ENCODE results near the gene NOX5. TPM values are rescaled to one million over a fixed set of nuclear protein-coding genes. Genes with fewer than 3 reads are reported as not detected.

NOX5 gene
- total RNA-seq, 1 experiment from 2014 or later = not detected

- ChIA-PET CTCF (no interaction called here), POLR2A (ENCODE audit: low non-redundant PET) (no interaction called here)
- TF ChIP-seq EZH2 (IDR thresholded peaks at IDR 0.05; ENCODE audit: borderline replicate concordance, low read depth, low read length, poor library complexity, severe bottlenecking) (no peak), CTCF (conservative IDR thresholded peaks at IDR 0.05; ENCODE audit: low read depth, low read length) (no peak)
- no TSS peak for BruUV-seq (replicated peaks)
- intact Hi-C loops (cut with micrococcal nuclease; ENCODE audit: unreplicated experiment) = no loop called here
- no peaks in the 10 kb centered on the region for H3K27me3 ChIP-seq (replicated peaks; ENCODE audit: insufficient read depth, low read depth, low read length, poor library complexity)
- no peak overlapping the region for H3K27ac ChIP-seq (ENCODE audit: low read depth, low read length, poor library complexity, severe bottlenecking)
- H3K36me3 ChIP-seq (ENCODE audit: insufficient read depth, low read length, poor library complexity, severe bottlenecking) = no peaks in the 10 kb centered on the region
- H3K4me1 ChIP-seq (ENCODE audit: insufficient read depth, low read length, poor library complexity, severe bottlenecking) = no peaks in the 10 kb centered on the region
- no peak overlapping the region for H3K4me3 ChIP-seq (ENCODE audit: low read depth, low read length, poor library complexity, severe bottlenecking)
- DNase-seq (ENCODE audit: low spot score) = no peak
- no peaks in the 10 kb centered on the region for H3K9me3 ChIP-seq (ENCODE audit: low read depth, low read length, poor library complexity, severe bottlenecking)
Observed at GRCh38 chr15:68999091-68999490, 15.4 kb upstream of the NOX5 start.

- no peak overlapping the region for H3K4me3 ChIP-seq (ENCODE audit: low read depth, low read length, poor library complexity, severe bottlenecking)
- no peaks in the 10 kb centered on the region for H3K4me1 ChIP-seq (ENCODE audit: insufficient read depth, low read length, poor library complexity, severe bottlenecking)
- H3K36me3 ChIP-seq (ENCODE audit: insufficient read depth, low read length, poor library complexity, severe bottlenecking) = no peaks in the 10 kb centered on the region
- TF ChIP-seq CTCF (conservative IDR thresholded peaks at IDR 0.05; ENCODE audit: low read depth, low read length) = no peak
- TF ChIP-seq EZH2 (IDR thresholded peaks at IDR 0.05; ENCODE audit: borderline replicate concordance, low read depth, low read length, poor library complexity, severe bottlenecking) = no peak
- intact Hi-C loops (cut with micrococcal nuclease; ENCODE audit: unreplicated experiment) = no loop called here
- POLR2A ChIA-PET (ENCODE audit: low non-redundant PET) = no interaction called here
- CTCF ChIA-PET = no interaction called here
- DNase-seq (ENCODE audit: low spot score) = no peak
- no peaks in the 10 kb centered on the region for H3K9me3 ChIP-seq (ENCODE audit: low read depth, low read length, poor library complexity, severe bottlenecking)
- BruUV-seq (replicated peaks) = no TSS peak
- H3K27me3 ChIP-seq (replicated peaks; ENCODE audit: insufficient read depth, low read depth, low read length, poor library complexity) = no peaks in the 10 kb centered on the region
- no peak overlapping the region for H3K27ac ChIP-seq (ENCODE audit: low read depth, low read length, poor library complexity, severe bottlenecking)
Observed at GRCh38 chr15:69000091-69000490, 14.4 kb upstream of the NOX5 start.

- TF ChIP-seq EZH2 (IDR thresholded peaks at IDR 0.05; ENCODE audit: borderline replicate concordance, low read depth, low read length, poor library complexity, severe bottlenecking) (no peak), CTCF (conservative IDR thresholded peaks at IDR 0.05; ENCODE audit: low read depth, low read length) (no peak)
- ChIA-PET POLR2A (ENCODE audit: low non-redundant PET) (no interaction called here), CTCF (no interaction called here)
- Histone ChIP-seq H3K36me3 (ENCODE audit: insufficient read depth, low read length, poor library complexity, severe bottlenecking) (no peaks in the 10 kb centered on the region), H3K27me3 (replicated peaks; ENCODE audit: insufficient read depth, low read depth, low read length, poor library complexity) (no peaks in the 10 kb centered on the region), H3K9me3 (ENCODE audit: low read depth, low read length, poor library complexity, severe bottlenecking) (no peaks in the 10 kb centered on the region), H3K27ac (ENCODE audit: low read depth, low read length, poor library complexity, severe bottlenecking) (no peak overlapping the region), H3K4me1 (ENCODE audit: insufficient read depth, low read length, poor library complexity, severe bottlenecking) (no peaks in the 10 kb centered on the region), H3K4me3 (ENCODE audit: low read depth, low read length, poor library complexity, severe bottlenecking) (no peak overlapping the region)
- intact Hi-C loops (cut with micrococcal nuclease; ENCODE audit: unreplicated experiment) = no loop called here
- no peak for DNase-seq (ENCODE audit: low spot score)
- no TSS peak for BruUV-seq (replicated peaks)
Observed at GRCh38 chr15:69000725-69001503, 13.6 kb upstream of the NOX5 start.
